ENCODE data around the gene PDX1.

Gene PDX1

GRCh38 chr13:27919934-27920676 is at the start of gene PDX1:
PDX1 (plus strand) TSS chr13:27920000; CDS start chr13:27920139, 139 bp downstream.
- H3K27ac ChIP-seq, result peak within 1 kb of the TSS; percentile 37
- TF ChIP-seq, protein P1, sequence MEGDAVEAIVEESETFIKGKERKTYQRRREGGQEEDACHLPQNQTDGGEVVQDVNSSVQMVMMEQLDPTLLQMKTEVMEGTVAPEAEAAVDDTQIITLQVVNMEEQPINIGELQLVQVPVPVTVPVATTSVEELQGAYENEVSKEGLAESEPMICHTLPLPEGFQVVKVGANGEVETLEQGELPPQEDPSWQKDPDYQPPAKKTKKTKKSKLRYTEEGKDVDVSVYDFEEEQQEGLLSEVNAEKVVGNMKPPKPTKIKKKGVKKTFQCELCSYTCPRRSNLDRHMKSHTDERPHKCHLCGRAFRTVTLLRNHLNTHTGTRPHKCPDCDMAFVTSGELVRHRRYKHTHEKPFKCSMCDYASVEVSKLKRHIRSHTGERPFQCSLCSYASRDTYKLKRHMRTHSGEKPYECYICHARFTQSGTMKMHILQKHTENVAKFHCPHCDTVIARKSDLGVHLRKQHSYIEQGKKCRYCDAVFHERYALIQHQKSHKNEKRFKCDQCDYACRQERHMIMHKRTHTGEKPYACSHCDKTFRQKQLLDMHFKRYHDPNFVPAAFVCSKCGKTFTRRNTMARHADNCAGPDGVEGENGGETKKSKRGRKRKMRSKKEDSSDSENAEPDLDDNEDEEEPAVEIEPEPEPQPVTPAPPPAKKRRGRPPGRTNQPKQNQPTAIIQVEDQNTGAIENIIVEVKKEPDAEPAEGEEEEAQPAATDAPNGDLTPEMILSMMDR (conservative IDR thresholded peaks at IDR 0.05), result no peak

DNA sequence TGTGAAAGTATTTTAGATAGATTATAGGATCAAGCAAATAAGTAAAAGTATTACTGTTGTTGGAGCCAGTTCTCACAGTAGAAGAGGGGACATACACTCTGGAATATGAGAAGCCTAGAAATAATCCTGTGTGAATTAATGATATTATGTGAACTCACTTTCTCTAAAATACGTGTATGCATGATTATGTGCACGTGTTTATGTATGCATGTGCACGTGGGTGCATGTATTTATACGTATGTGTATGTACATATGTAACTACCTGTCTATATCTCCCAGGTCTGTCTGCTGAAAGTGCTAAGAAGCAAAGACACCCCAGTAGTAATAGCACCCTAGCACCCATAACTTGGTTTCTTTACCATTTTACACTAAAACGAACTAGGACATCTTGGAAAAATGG is 41.5 kb upstream of the PDX1 start:
- TF ChIP-seq, protein P1 (conservative IDR thresholded peaks at IDR 0.05), result no peak
- no peak overlapping the region for H3K27ac ChIP-seq

DNA sequence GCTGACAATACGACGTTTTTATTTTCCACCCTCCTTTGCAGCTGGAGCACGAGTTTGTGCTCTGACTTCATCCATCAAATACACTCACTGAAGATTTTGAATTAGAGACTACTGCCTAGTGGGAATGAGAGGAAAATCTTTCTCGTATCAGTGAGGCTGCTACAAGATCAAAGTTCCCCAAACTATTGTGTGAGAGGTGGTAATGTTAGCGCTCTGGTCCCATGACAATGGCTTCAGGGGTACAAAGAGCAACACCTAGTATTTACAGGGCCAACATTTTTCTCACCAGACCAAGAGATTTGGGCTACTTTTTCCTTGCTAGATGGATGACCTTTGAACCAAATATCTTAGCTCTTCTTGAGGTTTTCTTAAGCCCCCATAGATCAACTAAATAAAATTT is 30.3 kb upstream of the PDX1 start:
- TF ChIP-seq, protein P1 (conservative IDR thresholded peaks at IDR 0.05), result no peak
- no peak overlapping the region for H3K27ac ChIP-seq

DNA sequence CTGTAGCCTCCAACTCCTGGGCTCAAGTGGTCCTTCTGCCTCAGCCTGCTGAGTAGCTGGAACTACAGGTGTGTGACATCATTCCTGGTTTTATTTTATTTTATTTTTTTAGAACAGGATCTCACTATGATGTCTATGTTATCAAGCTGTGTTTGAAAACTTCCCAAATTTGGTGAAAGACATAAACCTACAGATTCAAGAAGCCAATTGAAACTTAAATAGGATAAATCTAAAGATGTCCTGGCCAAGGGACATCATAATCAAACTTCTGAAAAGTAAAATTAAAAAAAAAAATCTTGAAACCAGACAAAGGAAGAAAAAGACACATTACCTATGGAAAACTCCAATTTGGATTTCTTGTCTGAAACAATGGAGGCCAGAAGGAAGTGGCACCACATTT is 23.1 kb upstream of the PDX1 start:
- TF ChIP-seq, protein P1 (conservative IDR thresholded peaks at IDR 0.05), result no peak
- no peak overlapping the region for H3K27ac ChIP-seq

- TF ChIP-seq, protein P1 (conservative IDR thresholded peaks at IDR 0.05), result no peak
These were observed 15.1 kb upstream of the PDX1 start for GRCh38 chr13:27904719-27905118.

GRCh38 chr13:27905650-27906049 is 14.2 kb upstream of the PDX1 start:
- peak overlapping the region; percentile 62 for H3K27ac ChIP-seq
- TF ChIP-seq, protein P1 (conservative IDR thresholded peaks at IDR 0.05), result no peak

More at GRCh38 chr13:27904719-27905118, 15.1 kb upstream of the PDX1 start:
- no peak overlapping the region for H3K27ac ChIP-seq

- H3K27ac ChIP-seq, result peak overlapping the region; percentile 39
- TF ChIP-seq, protein P1 (conservative IDR thresholded peaks at IDR 0.05), result no peak
These were observed 12.5 kb upstream of the PDX1 start for GRCh38 chr13:27907121-27907787.
